Osteocyte (in vitro differentiated cells): ENCODE results near the gene CHD9NB. TPM values are rescaled to one million over a fixed set of nuclear protein-coding genes. Genes with fewer than 3 reads are reported as not detected.

Experiments used
- DNase-seq: peaks from one replicate; pipeline ENCODE4 v3.0.0; 2021; ENCODE audit warnings: mixed read lengths; ENCODE audit not compliant: unreplicated experiment; ENCODE audit errors: extremely low spot score
- H3K27ac Mint-ChIP-seq: one replicate; pipeline ENCODE4 v1.8.0; 2021; ENCODE audit warnings: mild to moderate bottlenecking, mixed read lengths; ENCODE audit not compliant: unreplicated experiment
- H3K27me3 Mint-ChIP-seq: one replicate; pipeline ENCODE4 v1.8.0; 2021; ENCODE audit warnings: mixed read lengths; ENCODE audit not compliant: unreplicated experiment
- H3K36me3 Mint-ChIP-seq: one replicate; pipeline ENCODE4 v1.8.0; 2021; ENCODE audit warnings: mixed read lengths; ENCODE audit not compliant: unreplicated experiment
- H3K4me1 Mint-ChIP-seq: one replicate; pipeline ENCODE4 v1.8.0; 2021; ENCODE audit warnings: mixed read lengths; ENCODE audit not compliant: unreplicated experiment
- H3K4me3 Mint-ChIP-seq: one replicate; pipeline ENCODE4 v1.8.0; 2021; ENCODE audit warnings: mild to moderate bottlenecking, moderate library complexity, mixed read lengths; ENCODE audit not compliant: unreplicated experiment
- H3K9me3 Mint-ChIP-seq: one replicate; pipeline ENCODE4 v1.8.0; 2021; ENCODE audit warnings: mixed read lengths; ENCODE audit not compliant: unreplicated experiment
- CTCF ChIP-seq: fragments of 200-600 bp; sonication (generic); IDR thresholded peaks from 2 replicates; pipeline ENCODE4 v1.5.0; 2021; ENCODE audit warnings: antibody characterized with exemption, mild to moderate bottlenecking, moderate library complexity
- total RNA-seq: library from RNA; stranded (reverse); gene quantifications from 2 replicates; pipeline ENCODE4 v1.2.1, GENCODE V29; 2021

The CHD9NB gene
- total RNA-seq, 1 donor from 2014 or later: 4.8 TPM

GRCh38 chr16:53069772-53070171 is 17.1 kb upstream of the CHD9NB start:
- peaks cover 19% of the 10 kb centered on the region for H3K36me3 Mint-ChIP-seq
- no peak for DNase-seq
- peaks cover 40% of the 10 kb centered on the region for H3K4me1 Mint-ChIP-seq
- H3K4me3 Mint-ChIP-seq: no peak overlapping the region
- no peaks in the 10 kb centered on the region for H3K9me3 Mint-ChIP-seq
- no peaks in the 10 kb centered on the region for H3K27me3 Mint-ChIP-seq
- TF ChIP-seq CTCF: no peak
- H3K27ac Mint-ChIP-seq: no peak overlapping the region

GRCh38 chr16:53068423-53068833 is 15.7 kb upstream of the CHD9NB start:
- Mint-ChIP-seq H3K36me3 (peaks cover 17% of the 10 kb centered on the region), H3K9me3 (no peaks in the 10 kb centered on the region), H3K4me1 (peaks cover 46% of the 10 kb centered on the region), H3K4me3 (no peak overlapping the region), H3K27ac (no peak overlapping the region), H3K27me3 (no peaks in the 10 kb centered on the region)
- DNase-seq: no peak
- TF ChIP-seq CTCF: no peak

GRCh38 chr16:53067675-53068074 is 15.0 kb upstream of the CHD9NB start:
- peaks cover 17% of the 10 kb centered on the region for H3K36me3 Mint-ChIP-seq

GRCh38 chr16:53065461-53066061 is 12.9 kb upstream of the CHD9NB start:
- Mint-ChIP-seq H3K4me3 (no peak overlapping the region), H3K36me3 (peaks cover 17% of the 10 kb centered on the region), H3K27me3 (no peaks in the 10 kb centered on the region), H3K27ac (peak overlapping the region; percentile 12), H3K9me3 (no peaks in the 10 kb centered on the region), H3K4me1 (peaks cover 31% of the 10 kb centered on the region)
- no peak for TF ChIP-seq CTCF
- no peak for DNase-seq

More at GRCh38 chr16:53067675-53068074, 15.0 kb upstream of the CHD9NB start:
- Mint-ChIP-seq H3K27me3 (no peaks in the 10 kb centered on the region), H3K27ac (no peak overlapping the region), H3K4me1 (peaks cover 40% of the 10 kb centered on the region), H3K4me3 (no peak overlapping the region), H3K9me3 (no peaks in the 10 kb centered on the region)
- no peak for TF ChIP-seq CTCF
- DNase-seq: no peak

- no peak for TF ChIP-seq CTCF
- Mint-ChIP-seq H3K4me1 (peaks cover 26% of the 10 kb centered on the region), H3K27ac (peak overlapping the region; percentile 38), H3K27me3 (no peaks in the 10 kb centered on the region), H3K36me3 (peaks cover 15% of the 10 kb centered on the region), H3K4me3 (no peak overlapping the region), H3K9me3 (no peaks in the 10 kb centered on the region)
- no peak for DNase-seq
These were observed 11.4 kb upstream of the CHD9NB start for GRCh38 chr16:53064081-53064578.
